A549 (cell line): ENCODE measurements around the gene CDK7. TPM values are rescaled to one million over a fixed set of nuclear protein-coding genes. Genes with fewer than 3 reads are reported as not detected.

Experiments
- ATAC-seq, 2 experiments: fragments of 200-7000 bp in 1 of 2; fragments of >200 bp in 1 of 2; cut with Nextera tagmentation in 1 of 2; cut with Tn5 transposase in 1 of 2; 3 replicates each; pipeline versions ENCODE4 v1.8.0 to v1.9.1; 2018 to 2020; ENCODE audit warnings: mild to moderate bottlenecking in 1 of 2, moderate library complexity in 1 of 2
- CTCF ChIA-PET: fragments of 300-600 bp; sonication (Branson Sonifier 250); formaldehyde crosslinking; extraction: SDS; loops from one replicate; lab custom pipeline; 2021; ENCODE audit warnings: antibody characterized with exemption, inconsistent platforms; lab: Yijun Ruan, JAX
- POLR2A ChIA-PET: fragments of 350-600 bp; formaldehyde crosslinking; extraction: SDS; loops from one replicate; lab custom pipeline; 2021; ENCODE audit warnings: antibody characterized with exemption, inconsistent platforms; lab: Yijun Ruan, JAX
- DNase-seq, 2 experiments: peaks; one replicate each; pipeline versions ENCODE4 v3.0.0 to v3.0.0-alpha.2; 2011 to 2016; ENCODE audit warnings: low read depth in 1 of 2, low spot score in 1 of 2
- FAIRE-seq: peaks from 2 replicates; lab custom pipeline; 2011; peaks lifted over from hg19 to GRCh38; lab: Jason Lieb, UNC
- H3K27ac ChIP-seq, 2 experiments: fragments of >200 bp; sonication (Bioruptor Twin); formaldehyde crosslinking; 3 replicates each; pipeline ENCODE4 v1.5.1; 2016 to 2017
- H3K4me1 ChIP-seq: fragments of >200 bp; sonication (Bioruptor Twin); formaldehyde crosslinking; 3 replicates; pipeline ENCODE4 v1.6.1; 2016
- H3K4me2 ChIP-seq: fragments of >200 bp; sonication (Bioruptor Twin); formaldehyde crosslinking; 3 replicates; pipeline ENCODE4 v1.6.1; 2016
- H3K4me3 ChIP-seq: fragments of >200 bp; sonication (Bioruptor Twin); formaldehyde crosslinking; 3 replicates; pipeline ENCODE4 v1.5.1; 2016
- H3K9me3 ChIP-seq: fragments of >200 bp; sonication (Bioruptor Twin); formaldehyde crosslinking; 3 replicates; pipeline ENCODE4 v1.6.1; 2016
- CBX8 ChIP-seq: fragments of 200-600 bp; sonication (generic); IDR thresholded peaks from 2 replicates; pipeline ENCODE4 v1.6.1; 2016
- CEBPB ChIP-seq, 2 experiments: fragments of >200 bp in 1 of 2; sonication (Bioruptor Twin) in 1 of 2; formaldehyde crosslinking in 1 of 2; IDR thresholded peaks; 2 replicates each; pipeline ENCODE4 v1.6.1; 2012 to 2016
- CTCF ChIP-seq: fragments of >200 bp; sonication (Bioruptor Twin); formaldehyde crosslinking; IDR thresholded peaks from 3 replicates; pipeline ENCODE4 v1.5.1; 2016
- E2F6 ChIP-seq: IDR thresholded peaks from 2 replicates; pipeline ENCODE4 v1.6.1; 2012; ENCODE audit warnings: low read depth, borderline replicate concordance
- EHMT2 ChIP-seq: fragments of 200-600 bp; sonication (generic); IDR thresholded peaks from 2 replicates; pipeline ENCODE4 v1.6.1; 2016; ENCODE audit warnings: antibody characterized with exemption, low read depth, mild to moderate bottlenecking, moderate library complexity
- ELK1 ChIP-seq: fragments of 150-350 bp; IDR thresholded peaks from 2 replicates; pipeline ENCODE4 v1.6.1; 2014; ENCODE audit warnings: low read depth, mild to moderate bottlenecking, low read length
- FOSB ChIP-seq: fragments of 250-450 bp; sonication (Bioruptor Pico); IDR thresholded peaks from 2 replicates; pipeline ENCODE4 v1.5.0; 2020; ENCODE audit warnings: mild to moderate bottlenecking, moderate library complexity
- FOXS1 ChIP-seq: fragments of 250-450 bp; sonication (Bioruptor Pico); IDR thresholded peaks from 2 replicates; pipeline ENCODE4 v1.5.0; 2020; ENCODE audit warnings: mild to moderate bottlenecking, moderate library complexity
- GATA3 ChIP-seq: IDR thresholded peaks from 2 replicates; pipeline ENCODE4 v1.6.1; 2012; ENCODE audit warnings: borderline replicate concordance
- HES2 ChIP-seq: fragments of >200 bp; sonication (Bioruptor Twin); formaldehyde crosslinking; IDR thresholded peaks from 2 replicates; pipeline ENCODE4 v1.6.1; 2016
- HOXA7 ChIP-seq: fragments of 250-450 bp; sonication (Bioruptor Pico); IDR thresholded peaks from 2 replicates; pipeline ENCODE4 v1.5.0; 2020; ENCODE audit warnings: mild to moderate bottlenecking, moderate library complexity
- HOXB5 ChIP-seq: fragments of 250-450 bp; sonication (Bioruptor Pico); IDR thresholded peaks from 2 replicates; pipeline ENCODE4 v1.5.0; 2020; ENCODE audit warnings: mild to moderate bottlenecking, moderate library complexity
- KDM5A ChIP-seq: fragments of 200-600 bp; sonication (generic); IDR thresholded peaks from 2 replicates; pipeline ENCODE4 v1.6.1; 2016; ENCODE audit warnings: antibody characterized with exemption, mild to moderate bottlenecking
- MAZ ChIP-seq: fragments of 150-350 bp; IDR thresholded peaks from 2 replicates; pipeline ENCODE4 v1.6.1; 2014; ENCODE audit warnings: antibody characterized with exemption, low read depth, low read length, borderline replicate concordance
- NPAS2 ChIP-seq: fragments of 250-450 bp; sonication (Bioruptor Pico); IDR thresholded peaks from 2 replicates; pipeline ENCODE4 v1.8.0; 2022; ENCODE audit warnings: mild to moderate bottlenecking, moderate library complexity, borderline replicate concordance
- NR3C1 ChIP-seq: fragments of >200 bp; sonication (Bioruptor Twin); formaldehyde crosslinking; IDR thresholded peaks from 3 replicates; pipeline ENCODE4 v1.6.1; 2017
- PHF8 ChIP-seq: fragments of 200-600 bp; sonication (generic); IDR thresholded peaks from 2 replicates; pipeline ENCODE4 v1.6.1; 2016; ENCODE audit warnings: low read depth, mild to moderate bottlenecking, antibody characterized with exemption, moderate library complexity, borderline replicate concordance
- RAD21 ChIP-seq, 2 experiments: fragments of >200 bp in 1 of 2; sonication (Bioruptor Twin) in 1 of 2; formaldehyde crosslinking in 1 of 2; IDR thresholded peaks in 1 of 2; conservative IDR thresholded peaks in 1 of 2; 2 replicates in 1 of 2; 3 replicates in 1 of 2; pipeline ENCODE4 v1.6.1; 2012 to 2018; ENCODE audit warnings: inconsistent platforms in 1 of 2
- RARB ChIP-seq: fragments of 250-450 bp; sonication (Bioruptor Pico); IDR thresholded peaks from 2 replicates; pipeline ENCODE4 v1.8.0; 2021; ENCODE audit warnings: mild to moderate bottlenecking, moderate library complexity
- SREBF2 ChIP-seq: fragments of 450-650 bp; IDR thresholded peaks from 2 replicates; pipeline ENCODE4 v1.6.1; 2014; ENCODE audit warnings: mild to moderate bottlenecking, moderate library complexity
- TP53 ChIP-seq: fragments of 250-450 bp; sonication (Bioruptor Pico); IDR thresholded peaks from 2 replicates; pipeline ENCODE4 v1.5.0; 2021; ENCODE audit warnings: mild to moderate bottlenecking, moderate library complexity
- WGBS: methylation state at CpG from one replicate; pipeline ENCODE4 v1.1.6; 2017; ENCODE audit errors: missing lambda C conversion rate; 5-methylcytosine and 5-hydroxymethylcytosine counted together
- polyA plus RNA-seq, 4 experiments: library from polyadenylated mRNA; depleted of rRNA in 3 of 4; stranded (reverse); fragments of >200 nt; fragmentation: RNase III in 1 of 4; extraction: RNeasy Plus Mini Kit Qiagen cat#74134 plus additional on column Dnase treatment in 1 of 4; gene quantifications; 2 replicates in 3 of 4; 3 replicates in 1 of 4; pipeline ENCODE4 v1.2.3, GENCODE V29; 2011 to 2017

CDK7 gene
- polyA plus RNA-seq, 2 of the 4 experiments (the other 2 are of a cell fraction) = 63.6 to 118 TPM

GRCh38 chr5:69261034-69261433 lies 26.3 kb downstream of the CDK7 start:
- TF ChIP-seq RARB (CRISPR knock-in tag) (no peak), ELK1 (no peak), CTCF (no peak), TP53 (CRISPR knock-in tag) (no peak), E2F6 (no peak), FOXS1 (CRISPR knock-in tag) (no peak), HOXB5 (CRISPR knock-in tag) (no peak), HOXA7 (CRISPR knock-in tag) (no peak), EHMT2 (no peak), KDM5A (no peak), NR3C1 (no peak), GATA3 (no peak), SREBF2 (no peak), HES2 (no peak), CBX8 (no peak), CEBPB (IDR thresholded peaks at IDR 0.05) (no peak), PHF8 (no peak), MAZ (no peak)
- TF ChIP-seq, all 56 proteins: peak for 0
- ATAC-seq = no peak
- Histone ChIP-seq H3K27ac (no peak overlapping the region), H3K4me1 (no peaks in the 10 kb centered on the region), H3K4me3 (no peak overlapping the region), H3K4me2 (no peak overlapping the region), H3K9me3 (no peaks in the 10 kb centered on the region)
- WGBS = 95% methylated on average over 1 of the region's 1 CpG
- no peak for DNase-seq
- CTCF ChIA-PET = no interaction called here
- POLR2A ChIA-PET = no interaction called here
- no peak for FAIRE-seq

- TF ChIP-seq RAD21 (conservative IDR thresholded peaks at IDR 0.05 in 1 of 2, IDR thresholded peaks at IDR 0.05 in 1 of 2) = 0 out of 5 replicates have a peak, but pooled peaks of 1 of the 2 experiments have one; percentile 14
- no peak for TF ChIP-seq FOSB (CRISPR knock-in tag)
- TF ChIP-seq, all 56 proteins: peak for 1
- ATAC-seq = peak; percentile 74 to 92
- peak in 1 of 2 experiments; percentile 43 for DNase-seq
- ChIA-PET CTCF (interaction anchor here (0.6 to 2.4 kb wide), 7 partner anchors 11 to 80 kb away, joined by 3 to 13 read pairs (median 4); no protein-coding TSS in a partner anchor), POLR2A (no interaction called here)
- no peaks in the 10 kb centered on the region for H3K9me3 ChIP-seq
- FAIRE-seq = no peak
- 85% methylated on average over 11 of the region's 11 CpGs for WGBS
- peaks cover 10% of the 10 kb centered on the region for H3K4me1 ChIP-seq
- H3K27ac ChIP-seq = no peak overlapping the region
- H3K4me3 ChIP-seq = no peak overlapping the region
- H3K4me2 ChIP-seq = no peak overlapping the region
Observed at GRCh38 chr5:69265931-69266330, 31.2 kb downstream of the CDK7 start.

GRCh38 chr5:69268899-69269298 lies 34.2 kb downstream of the CDK7 start:
- POLR2A ChIA-PET = interaction anchor here (0.6 kb wide), 1 partner anchor 198 kb away, joined by 6 read pairs; no protein-coding TSS in a partner anchor
- WGBS = 95% methylated on average over 5 of the region's 5 CpGs
- Histone ChIP-seq H3K4me1 (peaks cover 25% of the 10 kb centered on the region), H3K27ac (no peak overlapping the region), H3K4me2 (no peak overlapping the region), H3K9me3 (no peaks in the 10 kb centered on the region), H3K4me3 (no peak overlapping the region)
- FAIRE-seq = no peak
- no peak for TF ChIP-seq NPAS2 (CRISPR knock-in tag)
- no peak for TF ChIP-seq HOXA7 (CRISPR knock-in tag)
- CTCF ChIA-PET = no interaction called here
- DNase-seq = no peak
- ATAC-seq = no peak
